ENCODE measurements around the gene VWA5B1. TPM values are rescaled to one million over a fixed set of nuclear protein-coding genes. Genes with fewer than 3 reads are reported as not detected.

VWA5B1 gene
- total and polyA plus RNA-seq, 2 donors (not counting 3 experiments of a cell fraction or from before 2014, with no cell fraction given): not detected

DNA sequence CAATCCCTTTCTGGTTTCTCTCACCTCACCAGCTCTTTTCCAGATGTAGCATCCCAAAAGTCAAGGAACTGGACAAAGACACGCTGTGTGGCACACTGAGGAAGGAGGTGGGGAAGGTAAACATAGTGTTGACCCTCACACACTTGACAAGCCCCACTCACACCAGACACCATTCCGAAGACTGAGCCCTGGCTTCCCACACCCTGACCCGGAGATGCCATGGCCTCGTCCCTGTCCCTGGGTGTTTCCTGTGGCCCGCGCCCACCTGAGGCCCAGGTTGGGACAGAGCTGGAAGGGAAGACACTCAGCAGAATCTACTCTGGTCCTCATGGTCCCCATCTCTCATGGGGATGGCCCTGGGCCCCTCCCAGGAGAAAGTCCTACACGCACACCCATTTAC, 16.4 kb downstream of the VWA5B1 start:
- H3K9me3 ChIP-seq (replicated peaks; ENCODE audit: control insufficient read depth, insufficient read depth, low read length): no peaks in the 10 kb centered on the region
- no peaks in the 10 kb centered on the region for H3K4me1 ChIP-seq (ENCODE audit: control insufficient read depth, extremely low read depth, insufficient read depth, low read length)
- no peaks in the 10 kb centered on the region for H3K9me1 ChIP-seq (replicated peaks; ENCODE audit: control insufficient read depth, extremely low read depth, insufficient read depth, low read length)
- H4K20me1 ChIP-seq (replicated peaks; ENCODE audit: control insufficient read depth, extremely low read depth, insufficient read depth, low read length): no peaks in the 10 kb centered on the region
- dilution Hi-C loops (cut with MboI; ENCODE audit: extremely low pct_ligation_motif_present, low sequenced_read_pairs): no loop called here
- no peaks in the 10 kb centered on the region for H3K27me3 ChIP-seq (ENCODE audit: control insufficient read depth in 2 of 2, insufficient read depth in 2 of 2, low read length in 2 of 2)
- FAIRE-seq (no peak), DNase-seq (ENCODE audit: low read depth, low spot score) (no peak)
- no peak overlapping the region for H3K4me2 ChIP-seq (ENCODE audit: insufficient read depth, low read length)
- H3K27ac ChIP-seq (ENCODE audit: insufficient read depth, low read depth, low read length): no peak overlapping the region
- H3K4me3 ChIP-seq (replicated peaks in 1 of 3; ENCODE audit: insufficient read depth in 1 of 3, low read depth in 1 of 3, low read length in 3 of 3): no peak overlapping the region
- no peak for TF ChIP-seq MAX (IDR thresholded peaks at IDR 0.05; ENCODE audit: insufficient read depth, insufficient read length)
- TF ChIP-seq FOS (IDR thresholded peaks at IDR 0.05; ENCODE audit: borderline replicate concordance, insufficient read depth, low read length): no peak
- TF ChIP-seq GATA2 (IDR thresholded peaks at IDR 0.05; ENCODE audit: insufficient read depth, insufficient read length, low read depth, low read length): no peak
- no peak for TF ChIP-seq POLR2A (IDR thresholded peaks at IDR 0.05; ENCODE audit: low read depth, low read length)
- H3K9ac ChIP-seq (replicated peaks; ENCODE audit: extremely low read depth, insufficient read depth, low read length): no peak overlapping the region
- no peak overlapping the region for H2AFZ ChIP-seq (ENCODE audit: low read depth, low read length)
- intact Hi-C loops (cut with micrococcal nuclease): no loop called here
- no peaks in the 10 kb centered on the region for H3K79me2 ChIP-seq (ENCODE audit: control insufficient read depth, insufficient read depth, low read length)
- no TSS peak for BruUV-seq (replicated peaks)
- no peaks in the 10 kb centered on the region for H3K36me3 ChIP-seq (ENCODE audit: control insufficient read depth in 2 of 2, extremely low read depth in 1 of 2, insufficient read depth in 2 of 2, low read length in 2 of 2)
- ChIA-PET POLR2A (no interaction called here), CTCF (no interaction called here)

DNA sequence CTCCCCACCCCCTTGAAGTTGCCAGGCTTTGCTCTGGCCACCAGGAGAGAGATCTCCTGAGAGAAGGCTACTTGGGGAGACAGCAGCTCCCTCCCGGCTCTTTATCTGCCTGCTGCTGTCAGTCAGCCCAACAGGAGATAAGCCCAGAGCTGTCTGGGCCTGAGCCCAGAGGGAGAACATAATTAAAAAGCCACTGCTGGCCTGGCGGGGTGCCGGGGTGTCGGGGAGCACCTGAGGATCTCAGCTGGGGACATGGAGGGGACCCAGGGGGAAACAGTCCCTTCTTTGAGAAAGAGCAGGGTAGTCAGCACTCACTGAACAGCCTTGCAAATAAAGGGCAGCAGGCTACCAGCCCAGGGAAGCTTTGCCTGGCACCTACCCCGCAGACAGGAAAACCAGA, 17.9 kb downstream of the VWA5B1 start:
- Histone ChIP-seq H3K79me2 (ENCODE audit: control insufficient read depth, insufficient read depth, low read length) (no peaks in the 10 kb centered on the region), H3K4me3 (replicated peaks in 1 of 3; ENCODE audit: insufficient read depth in 1 of 3, low read depth in 1 of 3, low read length in 3 of 3) (no peak overlapping the region), H3K4me1 (ENCODE audit: control insufficient read depth, extremely low read depth, insufficient read depth, low read length) (no peaks in the 10 kb centered on the region), H3K9ac (replicated peaks; ENCODE audit: extremely low read depth, insufficient read depth, low read length) (no peak overlapping the region), H3K27me3 (ENCODE audit: control insufficient read depth in 2 of 2, insufficient read depth in 2 of 2, low read length in 2 of 2) (no peaks in the 10 kb centered on the region), H3K36me3 (ENCODE audit: control insufficient read depth in 2 of 2, extremely low read depth in 1 of 2, insufficient read depth in 2 of 2, low read length in 2 of 2) (no peaks in the 10 kb centered on the region), H2AFZ (ENCODE audit: low read depth, low read length) (no peak overlapping the region), H3K9me1 (replicated peaks; ENCODE audit: control insufficient read depth, extremely low read depth, insufficient read depth, low read length) (no peaks in the 10 kb centered on the region), H3K9me3 (replicated peaks; ENCODE audit: control insufficient read depth, insufficient read depth, low read length) (no peaks in the 10 kb centered on the region), H4K20me1 (replicated peaks; ENCODE audit: control insufficient read depth, extremely low read depth, insufficient read depth, low read length) (no peaks in the 10 kb centered on the region), H3K27ac (ENCODE audit: insufficient read depth, low read depth, low read length) (no peak overlapping the region), H3K4me2 (ENCODE audit: insufficient read depth, low read length) (no peak overlapping the region)
- ChIA-PET CTCF (no interaction called here), POLR2A (no interaction called here)
- intact Hi-C loops (cut with micrococcal nuclease): no loop called here
- TF ChIP-seq POLR2A (IDR thresholded peaks at IDR 0.05; ENCODE audit: low read depth, low read length): no peak
- TF ChIP-seq GATA2 (IDR thresholded peaks at IDR 0.05; ENCODE audit: insufficient read depth, insufficient read length, low read depth, low read length): no peak
- no peak for TF ChIP-seq MAX (IDR thresholded peaks at IDR 0.05; ENCODE audit: insufficient read depth, insufficient read length)
- no peak for TF ChIP-seq FOS (IDR thresholded peaks at IDR 0.05; ENCODE audit: borderline replicate concordance, insufficient read depth, low read length)
- no peak for TF ChIP-seq CTCF (IDR thresholded peaks at IDR 0.05; ENCODE audit: extremely low read depth in 1 of 2, insufficient read depth in 1 of 2, low read depth in 1 of 2, low read length in 2 of 2)
- DNase-seq (ENCODE audit: low read depth, low spot score): no peak
- no peak for FAIRE-seq
- BruUV-seq (replicated peaks): no TSS peak
- dilution Hi-C loops (cut with MboI; ENCODE audit: extremely low pct_ligation_motif_present, low sequenced_read_pairs): no loop called here
